Stimulated activated naive CD8-positive, alpha-beta T cell treated with anti-CD3 and anti-CD28 coated beads, Interleukin-15, amount 100 ng/mL, for 72 hours (primary cell): ENCODE data around the gene SIGLEC10.
"Not testable (repeated sequence)": the region's sequence is repeated elsewhere in the genome, so short reads cannot be mapped to it uniquely, and the experiment has no call there.

Source experiments
- ATAC-seq: fragments of 150-1000 bp; cut with Tn5 transposase; 2 replicates; pipeline ENCODE4 v1.10.0; 2021; ENCODE audit warnings: mild to moderate bottlenecking, moderate library complexity
- DNase-seq, 2 donors: peaks; one replicate each; pipeline ENCODE4 v3.0.0; 2021 to 2022
- H3K27ac Mint-ChIP-seq, 2 donors: one replicate each; pipeline ENCODE4 v1.8.0; 2022; ENCODE audit warnings: mild to moderate bottlenecking in 2 of 2, mixed read lengths in 2 of 2, moderate library complexity in 2 of 2
- H3K27me3 Mint-ChIP-seq: one replicate; pipeline ENCODE4 v1.8.0; 2022; ENCODE audit warnings: mixed read lengths
- H3K4me1 Mint-ChIP-seq: one replicate; pipeline ENCODE4 v1.8.0; 2022; ENCODE audit warnings: mild to moderate bottlenecking, mixed read lengths
- H3K4me3 Mint-ChIP-seq, 2 donors: one replicate each; pipeline ENCODE4 v1.8.0; 2022; ENCODE audit warnings: mild to moderate bottlenecking in 2 of 2, mixed read lengths in 2 of 2, moderate library complexity in 1 of 2
- H3K9me3 Mint-ChIP-seq, 2 donors: one replicate each; pipeline ENCODE4 v1.8.0; 2022; ENCODE audit warnings: mixed read lengths in 2 of 2

SIGLEC10 gene

GRCh38 chr19:51417810-51418157, 342 bp upstream of the SIGLEC10 start:
- H3K27ac Mint-ChIP-seq = peak overlapping the region in 1 of 2 donors; percentile 54
- H3K9me3 Mint-ChIP-seq = no peaks in the 10 kb centered on the region
- no peak for DNase-seq
- H3K27me3 Mint-ChIP-seq = peaks cover 54% of the 10 kb centered on the region
- peaks cover 26% of the 10 kb centered on the region for H3K4me1 Mint-ChIP-seq
- no peak for ATAC-seq
- H3K4me3 Mint-ChIP-seq = no peak overlapping the region

- DNase-seq, H3K4me3 Mint-ChIP-seq, H3K9me3 Mint-ChIP-seq, ATAC-seq, H3K27ac Mint-ChIP-seq: not testable (repeated sequence)
- H3K27me3 Mint-ChIP-seq = peaks cover 40% of the 10 kb centered on the region
- H3K4me1 Mint-ChIP-seq = peaks cover 20% of the 10 kb centered on the region
Observed at GRCh38 chr19:51416422-51416821, 1.0 kb downstream of the SIGLEC10 start.

GRCh38 chr19:51415187-51415586, 2.3 kb downstream of the SIGLEC10 start:
- Mint-ChIP-seq H3K4me1 (peaks cover 16% of the 10 kb centered on the region), H3K27me3 (peaks cover 30% of the 10 kb centered on the region), H3K27ac (no peak overlapping the region), H3K4me3 (no peak overlapping the region), H3K9me3 (no peaks in the 10 kb centered on the region)
- ATAC-seq (no peak), DNase-seq (no peak)

- DNase-seq = no peak
- peaks cover 14% of the 10 kb centered on the region for H3K27me3 Mint-ChIP-seq
- peaks cover 6% of the 10 kb centered on the region for H3K4me1 Mint-ChIP-seq
- no peaks in the 10 kb centered on the region for H3K9me3 Mint-ChIP-seq
- H3K27ac Mint-ChIP-seq = no peak overlapping the region
- no peak overlapping the region for H3K4me3 Mint-ChIP-seq
- ATAC-seq = no peak
Observed at GRCh38 chr19:51410950-51411748, 6.3 kb downstream of the SIGLEC10 start.

GRCh38 chr19:51407511-51408131, 9.8 kb downstream of the SIGLEC10 start:
- no peak overlapping the region for H3K27ac Mint-ChIP-seq

GRCh38 chr19:51402117-51402516, 15.3 kb downstream of the SIGLEC10 start:
- H3K9me3 Mint-ChIP-seq = peaks cover 8 to 20% of the 10 kb centered on the region in 2 donors
- no peak for DNase-seq
- peaks cover 12% of the 10 kb centered on the region for H3K27me3 Mint-ChIP-seq
- no peak overlapping the region for H3K4me3 Mint-ChIP-seq
- ATAC-seq = no peak
- H3K27ac Mint-ChIP-seq = no peak overlapping the region
- H3K4me1 Mint-ChIP-seq = peaks cover 18% of the 10 kb centered on the region

More at GRCh38 chr19:51407511-51408131, 9.8 kb downstream of the SIGLEC10 start:
- peak; percentile 74 for ATAC-seq
- DNase-seq = peak in 1 of 2 donors; percentile 25
- Mint-ChIP-seq H3K9me3 (peaks cover 0 to 8% of the 10 kb centered on the region in 2 donors), H3K4me3 (no peak overlapping the region), H3K4me1 (peaks cover 6% of the 10 kb centered on the region), H3K27me3 (peaks cover 20% of the 10 kb centered on the region)

DNA sequence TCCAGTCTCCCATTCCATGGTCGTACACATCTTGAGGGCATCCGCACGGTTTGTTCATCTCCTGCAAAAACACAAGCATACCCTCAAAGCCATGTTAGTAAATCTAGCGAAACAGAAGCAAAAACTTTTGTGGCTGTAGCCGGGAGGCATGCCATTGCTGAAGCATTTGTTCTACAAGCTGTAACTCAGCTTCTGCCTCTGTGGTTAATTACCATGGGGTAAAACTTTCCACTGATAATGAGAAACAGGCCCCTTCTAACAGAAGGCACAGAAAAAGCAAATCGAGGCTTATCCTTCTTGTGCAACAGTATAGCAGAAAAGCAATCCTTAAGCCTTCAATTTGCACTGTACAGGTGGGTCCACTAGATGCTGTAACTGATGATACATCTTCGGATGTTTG, 17.5 kb downstream of the SIGLEC10 start:
- ATAC-seq, H3K4me3 Mint-ChIP-seq, DNase-seq, H3K27me3 Mint-ChIP-seq, H3K27ac Mint-ChIP-seq: not testable (repeated sequence)
- peaks cover 33% of the 10 kb centered on the region for H3K4me1 Mint-ChIP-seq
- H3K9me3 Mint-ChIP-seq = peaks cover 8 to 20% of the 10 kb centered on the region in 2 donors

DNA sequence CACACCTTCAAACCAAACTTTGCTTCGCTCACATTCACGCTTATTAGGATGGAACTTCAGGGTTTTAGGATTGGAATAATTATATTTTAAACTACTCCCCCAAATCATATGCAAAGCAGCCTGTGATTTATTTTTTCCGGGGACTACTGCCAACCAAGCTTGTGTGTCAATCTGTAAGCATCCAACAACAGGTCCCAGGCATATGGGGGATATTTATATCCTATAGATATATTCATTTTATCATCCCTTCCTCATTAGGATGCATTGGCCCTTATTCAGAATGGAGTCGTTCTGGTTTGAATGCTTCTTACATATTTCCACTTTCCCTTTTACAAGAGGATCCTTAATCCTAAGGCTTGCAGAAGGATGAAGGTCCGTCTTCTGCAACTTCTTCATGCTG, 18.2 kb downstream of the SIGLEC10 start:
- H3K27me3 Mint-ChIP-seq = no peaks in the 10 kb centered on the region
- H3K4me1 Mint-ChIP-seq = peaks cover 40% of the 10 kb centered on the region
- peaks cover 8 to 20% of the 10 kb centered on the region in 2 donors for H3K9me3 Mint-ChIP-seq
- H3K27ac Mint-ChIP-seq = no peak overlapping the region
- no peak for ATAC-seq
- no peak for DNase-seq
- H3K4me3 Mint-ChIP-seq = no peak overlapping the region

DNA sequence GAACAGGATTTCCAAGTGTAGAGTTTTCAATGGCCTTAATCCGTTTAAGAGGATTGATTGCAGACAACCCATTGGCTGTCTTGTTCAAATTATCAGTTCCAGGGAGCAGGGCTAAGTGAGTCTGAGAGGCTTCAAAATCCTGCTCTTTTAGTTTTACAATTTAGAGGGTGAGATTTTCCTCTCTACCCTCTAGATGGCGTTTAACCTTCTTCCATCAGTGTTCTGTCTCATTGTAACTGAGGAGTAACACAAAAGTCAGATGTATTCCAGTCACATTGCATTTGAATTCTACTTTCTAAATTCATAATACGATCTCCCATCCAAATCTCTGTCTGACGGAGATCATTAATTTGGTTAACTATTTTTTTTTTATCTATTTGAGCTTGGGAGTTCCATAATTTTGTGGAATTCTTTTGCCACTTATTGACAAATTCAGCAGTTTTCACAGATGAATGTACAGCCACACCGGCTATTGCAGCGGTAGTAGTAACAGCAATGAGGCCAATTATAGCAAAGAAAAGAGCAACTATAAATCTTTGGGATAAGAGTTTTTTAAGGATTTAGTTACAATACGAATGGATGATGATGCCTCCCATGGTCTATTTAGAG, 19.2 kb downstream of the SIGLEC10 start:
- DNase-seq (no peak), ATAC-seq (no peak)
- Mint-ChIP-seq H3K27ac (no peak overlapping the region), H3K4me1 (peaks cover 48% of the 10 kb centered on the region), H3K27me3 (no peaks in the 10 kb centered on the region), H3K4me3 (no peak overlapping the region), H3K9me3 (peaks cover 8 to 18% of the 10 kb centered on the region in 2 donors)

GRCh38 chr19:51397453-51397852, 20.0 kb downstream of the SIGLEC10 start:
- not testable (repeated sequence) for ATAC-seq, DNase-seq, H3K27me3 Mint-ChIP-seq, H3K27ac Mint-ChIP-seq, H3K4me3 Mint-ChIP-seq
- H3K9me3 Mint-ChIP-seq = peaks cover 8 to 11% of the 10 kb centered on the region in 2 donors
- H3K4me1 Mint-ChIP-seq = peaks cover 55% of the 10 kb centered on the region

GRCh38 chr19:51396175-51396574, 21.3 kb downstream of the SIGLEC10 start:
- no peak for DNase-seq
- no peak for ATAC-seq
- peak overlapping the region; percentile 19 to 47 for H3K4me3 Mint-ChIP-seq
- no peak overlapping the region for H3K27ac Mint-ChIP-seq
- no peaks in the 10 kb centered on the region for H3K9me3 Mint-ChIP-seq
- H3K27me3 Mint-ChIP-seq = peaks cover 4% of the 10 kb centered on the region
- peaks cover 62% of the 10 kb centered on the region for H3K4me1 Mint-ChIP-seq

GRCh38 chr19:51394050-51394836, 23.2 kb downstream of the SIGLEC10 start:
- H3K27ac Mint-ChIP-seq = peak overlapping the region; percentile 96 to 98
- H3K9me3 Mint-ChIP-seq = no peaks in the 10 kb centered on the region
- H3K4me1 Mint-ChIP-seq = peaks cover 64% of the 10 kb centered on the region
- ATAC-seq (peak; percentile 91), DNase-seq (peak; percentile 94 to 98)
- H3K27me3 Mint-ChIP-seq = peaks cover 7% of the 10 kb centered on the region
- H3K4me3 Mint-ChIP-seq = peak overlapping the region; percentile 97 to 99

GRCh38 chr19:51392701-51393100, 24.7 kb downstream of the SIGLEC10 start:
- no peak for ATAC-seq
- Mint-ChIP-seq H3K9me3 (no peaks in the 10 kb centered on the region), H3K4me1 (peaks cover 67% of the 10 kb centered on the region), H3K27me3 (peaks cover 7% of the 10 kb centered on the region), H3K4me3 (peak overlapping the region; percentile 41 to 56), H3K27ac (peak overlapping the region; percentile 54 to 79)
- no peak for DNase-seq

GRCh38 chr19:51391073-51391611, 26.3 kb downstream of the SIGLEC10 start:
- ATAC-seq (no peak), DNase-seq (no peak)
- Mint-ChIP-seq H3K27me3 (peaks cover 7% of the 10 kb centered on the region), H3K9me3 (no peaks in the 10 kb centered on the region), H3K4me3 (peak overlapping the region; percentile 54 to 57), H3K4me1 (peaks cover 74% of the 10 kb centered on the region), H3K27ac (peak overlapping the region; percentile 93 to 95)

DNA sequence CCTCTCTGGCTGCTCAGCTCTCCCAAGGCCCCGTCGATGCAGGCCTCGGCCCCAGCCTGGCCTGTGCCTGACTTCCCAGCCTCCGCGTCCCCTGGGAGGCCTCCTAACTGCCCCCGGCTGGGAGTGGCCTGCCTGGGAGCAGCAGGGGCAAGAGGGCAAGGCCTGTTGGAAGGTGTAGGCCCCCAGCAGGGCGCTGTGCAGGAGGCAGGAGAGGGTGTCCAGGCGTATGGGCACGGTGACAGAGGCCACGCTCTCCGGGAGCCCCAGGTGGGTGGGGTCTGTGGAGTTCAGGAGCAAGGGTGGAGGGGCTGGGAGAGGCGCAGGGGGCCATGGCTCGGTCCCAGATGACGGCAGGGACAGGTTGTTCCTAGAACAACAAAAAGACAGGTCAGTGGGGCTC, 28.3 kb downstream of the SIGLEC10 start:
- H3K27ac Mint-ChIP-seq = no peak overlapping the region

More for the DNA sequence above, 28.3 kb downstream of the SIGLEC10 start:
- DNase-seq (no peak), ATAC-seq (no peak)
- peaks cover 7% of the 10 kb centered on the region for H3K27me3 Mint-ChIP-seq
- H3K9me3 Mint-ChIP-seq = no peaks in the 10 kb centered on the region
- H3K4me1 Mint-ChIP-seq = peaks cover 54% of the 10 kb centered on the region
- H3K4me3 Mint-ChIP-seq = no peak overlapping the region
